ENCODE results near the gene NPR2.

The NPR2 gene

GRCh38 chr9:35844628-35845270, 53.4 kb downstream of the NPR2 start:
- no peaks in the 10 kb centered on the region for H3K27me3 ChIP-seq (ENCODE audit: control insufficient read depth, insufficient read depth, low read length)
- H3K4me1 ChIP-seq (ENCODE audit: control insufficient read depth, insufficient read depth, low read length), result peaks cover 9% of the 10 kb centered on the region
- peak overlapping the region; percentile 67 for H3K27ac ChIP-seq (ENCODE audit: low read depth, low read length)
- no peak overlapping the region for H3K4me3 ChIP-seq (ENCODE audit: low read length)
- no peaks in the 10 kb centered on the region for H3K36me3 ChIP-seq (ENCODE audit: control insufficient read depth, insufficient read depth, low read length)
- H3K9ac ChIP-seq (ENCODE audit: low read length), result no peak overlapping the region

- Histone ChIP-seq H3K27me3 (ENCODE audit: control insufficient read depth, insufficient read depth, low read length) (no peaks in the 10 kb centered on the region), H3K4me3 (ENCODE audit: low read length) (no peak overlapping the region), H3K4me1 (ENCODE audit: control insufficient read depth, insufficient read depth, low read length) (peaks cover 9% of the 10 kb centered on the region), H3K9ac (ENCODE audit: low read length) (no peak overlapping the region), H3K27ac (ENCODE audit: low read depth, low read length) (no peak overlapping the region), H3K36me3 (ENCODE audit: control insufficient read depth, insufficient read depth, low read length) (no peaks in the 10 kb centered on the region)
Observed at GRCh38 chr9:35845824-35846771, 54.7 kb downstream of the NPR2 start.

GRCh38 chr9:35847792-35848572, 56.6 kb downstream of the NPR2 start:
- Histone ChIP-seq H3K4me3 (ENCODE audit: low read length) (no peak overlapping the region), H3K4me1 (ENCODE audit: control insufficient read depth, insufficient read depth, low read length) (peaks cover 9% of the 10 kb centered on the region), H3K27ac (ENCODE audit: low read depth, low read length) (peak overlapping the region; percentile 54), H3K36me3 (ENCODE audit: control insufficient read depth, insufficient read depth, low read length) (no peaks in the 10 kb centered on the region), H3K27me3 (ENCODE audit: control insufficient read depth, insufficient read depth, low read length) (no peaks in the 10 kb centered on the region), H3K9ac (ENCODE audit: low read length) (no peak overlapping the region)

- H3K4me3 ChIP-seq (ENCODE audit: low read length), result no peak overlapping the region
- H3K27ac ChIP-seq (ENCODE audit: low read depth, low read length), result no peak overlapping the region
- H3K9ac ChIP-seq (ENCODE audit: low read length), result no peak overlapping the region
- peaks cover 3% of the 10 kb centered on the region for H3K36me3 ChIP-seq (ENCODE audit: control insufficient read depth, insufficient read depth, low read length)
- H3K27me3 ChIP-seq (ENCODE audit: control insufficient read depth, insufficient read depth, low read length), result no peaks in the 10 kb centered on the region
- no peaks in the 10 kb centered on the region for H3K4me1 ChIP-seq (ENCODE audit: control insufficient read depth, insufficient read depth, low read length)
Observed at GRCh38 chr9:35852267-35852815, 61.0 kb downstream of the NPR2 start.

- Histone ChIP-seq H3K4me1 (ENCODE audit: control insufficient read depth, insufficient read depth, low read length) (no peaks in the 10 kb centered on the region), H3K27ac (ENCODE audit: low read depth, low read length) (no peak overlapping the region), H3K36me3 (ENCODE audit: control insufficient read depth, insufficient read depth, low read length) (peaks cover 3% of the 10 kb centered on the region), H3K4me3 (ENCODE audit: low read length) (no peak overlapping the region), H3K9ac (ENCODE audit: low read length) (no peak overlapping the region), H3K27me3 (ENCODE audit: control insufficient read depth, insufficient read depth, low read length) (no peaks in the 10 kb centered on the region)
Observed at GRCh38 chr9:35852876-35853865, 61.8 kb downstream of the NPR2 start.

- no peak overlapping the region for H3K9ac ChIP-seq (ENCODE audit: low read length)
- no peak overlapping the region for H3K4me3 ChIP-seq (ENCODE audit: low read length)
- no peaks in the 10 kb centered on the region for H3K27me3 ChIP-seq (ENCODE audit: control insufficient read depth, insufficient read depth, low read length)
- H3K4me1 ChIP-seq (ENCODE audit: control insufficient read depth, insufficient read depth, low read length), result no peaks in the 10 kb centered on the region
- peaks cover 3% of the 10 kb centered on the region for H3K36me3 ChIP-seq (ENCODE audit: control insufficient read depth, insufficient read depth, low read length)
- H3K27ac ChIP-seq (ENCODE audit: low read depth, low read length), result no peak overlapping the region
Observed at GRCh38 chr9:35854091-35854762, 62.8 kb downstream of the NPR2 start.

GRCh38 chr9:35856206-35856605, 64.8 kb downstream of the NPR2 start:
- Histone ChIP-seq H3K9ac (ENCODE audit: low read length) (no peak overlapping the region), H3K27me3 (ENCODE audit: control insufficient read depth, insufficient read depth, low read length) (no peaks in the 10 kb centered on the region), H3K36me3 (ENCODE audit: control insufficient read depth, insufficient read depth, low read length) (peaks cover 3% of the 10 kb centered on the region), H3K4me1 (ENCODE audit: control insufficient read depth, insufficient read depth, low read length) (no peaks in the 10 kb centered on the region), H3K4me3 (ENCODE audit: low read length) (no peak overlapping the region), H3K27ac (ENCODE audit: low read depth, low read length) (no peak overlapping the region)

- Histone ChIP-seq H3K4me1 (ENCODE audit: control insufficient read depth, insufficient read depth, low read length) (no peaks in the 10 kb centered on the region), H3K4me3 (ENCODE audit: low read length) (no peak overlapping the region), H3K36me3 (ENCODE audit: control insufficient read depth, insufficient read depth, low read length) (peaks cover 3% of the 10 kb centered on the region), H3K9ac (ENCODE audit: low read length) (no peak overlapping the region), H3K27me3 (ENCODE audit: control insufficient read depth, insufficient read depth, low read length) (no peaks in the 10 kb centered on the region), H3K27ac (ENCODE audit: low read depth, low read length) (no peak overlapping the region)
Observed at GRCh38 chr9:35856882-35857281, 65.5 kb downstream of the NPR2 start.

GRCh38 chr9:35858458-35858857, 67.1 kb downstream of the NPR2 start:
- H3K36me3 ChIP-seq (ENCODE audit: control insufficient read depth, insufficient read depth, low read length), result peaks cover under 1% of the 10 kb centered on the region
- H3K4me1 ChIP-seq (ENCODE audit: control insufficient read depth, insufficient read depth, low read length), result no peaks in the 10 kb centered on the region
- H3K4me3 ChIP-seq (ENCODE audit: low read length), result no peak overlapping the region
- H3K9ac ChIP-seq (ENCODE audit: low read length), result no peak overlapping the region
- H3K27ac ChIP-seq (ENCODE audit: low read depth, low read length), result no peak overlapping the region
- no peaks in the 10 kb centered on the region for H3K27me3 ChIP-seq (ENCODE audit: control insufficient read depth, insufficient read depth, low read length)
